ENCODE measurements around the gene BOK. TPM values are rescaled to one million over a fixed set of nuclear protein-coding genes. Genes with fewer than 3 reads are reported as not detected.

The BOK gene
- total and polyA plus RNA-seq, 4 donors = 11.8 to 44.3 (median 29.1) TPM

GRCh38 chr2:241593271-241593670 is 34.7 kb downstream of the BOK start:
- H3K9ac ChIP-seq (ENCODE audit: insufficient read depth in 1 of 2, low read length in 2 of 2) = no peak overlapping the region
- TF ChIP-seq, protein P1, sequence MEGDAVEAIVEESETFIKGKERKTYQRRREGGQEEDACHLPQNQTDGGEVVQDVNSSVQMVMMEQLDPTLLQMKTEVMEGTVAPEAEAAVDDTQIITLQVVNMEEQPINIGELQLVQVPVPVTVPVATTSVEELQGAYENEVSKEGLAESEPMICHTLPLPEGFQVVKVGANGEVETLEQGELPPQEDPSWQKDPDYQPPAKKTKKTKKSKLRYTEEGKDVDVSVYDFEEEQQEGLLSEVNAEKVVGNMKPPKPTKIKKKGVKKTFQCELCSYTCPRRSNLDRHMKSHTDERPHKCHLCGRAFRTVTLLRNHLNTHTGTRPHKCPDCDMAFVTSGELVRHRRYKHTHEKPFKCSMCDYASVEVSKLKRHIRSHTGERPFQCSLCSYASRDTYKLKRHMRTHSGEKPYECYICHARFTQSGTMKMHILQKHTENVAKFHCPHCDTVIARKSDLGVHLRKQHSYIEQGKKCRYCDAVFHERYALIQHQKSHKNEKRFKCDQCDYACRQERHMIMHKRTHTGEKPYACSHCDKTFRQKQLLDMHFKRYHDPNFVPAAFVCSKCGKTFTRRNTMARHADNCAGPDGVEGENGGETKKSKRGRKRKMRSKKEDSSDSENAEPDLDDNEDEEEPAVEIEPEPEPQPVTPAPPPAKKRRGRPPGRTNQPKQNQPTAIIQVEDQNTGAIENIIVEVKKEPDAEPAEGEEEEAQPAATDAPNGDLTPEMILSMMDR (IDR thresholded peaks at IDR 0.05; ENCODE audit: control extremely low read depth, extremely low read depth) = no peak
- H3K4me3 ChIP-seq = no peak overlapping the region
- H3K27me3 ChIP-seq (ENCODE audit: control insufficient read depth in 3 of 3, insufficient read depth in 3 of 3, low read length in 2 of 3) = no peaks in the 10 kb centered on the region
- no peak overlapping the region for H3K27ac ChIP-seq (ENCODE audit: low read depth in 1 of 2, low read length in 1 of 2)
- peaks cover 0 to 3% (median 0%) of the 10 kb centered on the region in 4 donors for H3K9me3 ChIP-seq (ENCODE audit: control insufficient read depth in 4 of 4, insufficient read depth in 3 of 4, low read length in 3 of 4)
- WGBS, 2 donors = 96% methylated on average over 16 of the region's 16 CpGs
- H3K4me1 ChIP-seq (ENCODE audit: control insufficient read depth in 5 of 5, insufficient read depth in 5 of 5, low read length in 5 of 5) = no peaks in the 10 kb centered on the region
- H3K36me3 ChIP-seq (ENCODE audit: control insufficient read depth in 4 of 4, insufficient read depth in 4 of 4, low read length in 4 of 4) = peaks cover 4 to 13% (median 11%) of the 10 kb centered on the region in 4 donors
- DNase-seq (no peak), ATAC-seq (ENCODE audit: insufficient read depth, low FRiP score) (no peak)

DNA sequence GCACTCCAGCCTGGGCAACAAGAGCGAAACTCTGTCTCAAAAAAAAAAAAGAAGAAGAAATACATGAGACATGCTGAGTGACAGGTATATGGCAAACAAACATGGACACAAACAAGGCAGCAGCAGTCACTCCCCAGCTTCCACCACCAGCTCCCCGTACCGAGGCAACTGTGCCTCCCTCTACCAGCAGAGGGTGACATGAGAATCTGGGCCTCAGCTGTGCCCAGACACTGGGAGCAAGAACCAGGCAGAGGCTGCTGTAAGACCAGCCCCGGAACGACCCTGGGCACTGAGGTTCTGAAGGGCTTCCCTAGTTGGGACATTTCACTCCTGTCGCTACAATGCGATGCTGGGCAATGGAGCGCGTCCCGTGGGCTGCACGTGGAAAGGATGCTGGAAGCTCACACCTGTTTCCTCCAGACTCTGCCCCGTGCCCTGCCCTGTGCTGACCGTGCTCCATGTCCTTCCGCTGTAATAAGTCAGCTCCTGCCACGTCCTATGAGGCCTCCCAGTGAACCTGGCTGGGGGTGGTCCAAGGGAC is 37.1 kb downstream of the BOK start:
- no peak for ATAC-seq (ENCODE audit: insufficient read depth, low FRiP score)

GRCh38 chr2:241597561-241597960 is 39.0 kb downstream of the BOK start:
- Histone ChIP-seq H3K9me3 (ENCODE audit: control insufficient read depth in 4 of 4, insufficient read depth in 3 of 4, low read length in 3 of 4) (no peaks in the 10 kb centered on the region), H3K9ac (ENCODE audit: insufficient read depth in 1 of 2, low read length in 2 of 2) (no peak overlapping the region), H3K27me3 (ENCODE audit: control insufficient read depth in 3 of 3, insufficient read depth in 3 of 3, low read length in 2 of 3) (no peaks in the 10 kb centered on the region), H3K4me3 (no peak overlapping the region), H3K27ac (ENCODE audit: low read depth in 1 of 2, low read length in 1 of 2) (no peak overlapping the region), H3K36me3 (ENCODE audit: control insufficient read depth in 4 of 4, insufficient read depth in 4 of 4, low read length in 4 of 4) (peaks cover 4 to 18% (median 16%) of the 10 kb centered on the region in 4 donors), H3K4me1 (ENCODE audit: control insufficient read depth in 5 of 5, insufficient read depth in 5 of 5, low read length in 5 of 5) (no peaks in the 10 kb centered on the region)
- 96 to 98% methylated on average over 6 of the region's 6 CpGs for WGBS, 2 donors
- DNase-seq = no peak
- no peak for ATAC-seq (ENCODE audit: insufficient read depth, low FRiP score)
- TF ChIP-seq, protein P1 (IDR thresholded peaks at IDR 0.05; ENCODE audit: control extremely low read depth, extremely low read depth) = no peak

More for the DNA sequence above, 37.1 kb downstream of the BOK start:
- Histone ChIP-seq H3K9ac (ENCODE audit: insufficient read depth in 1 of 2, low read length in 2 of 2) (no peak overlapping the region), H3K4me3 (no peak overlapping the region), H3K9me3 (ENCODE audit: control insufficient read depth in 4 of 4, insufficient read depth in 3 of 4, low read length in 3 of 4) (no peaks in the 10 kb centered on the region), H3K4me1 (ENCODE audit: control insufficient read depth in 5 of 5, insufficient read depth in 5 of 5, low read length in 5 of 5) (no peaks in the 10 kb centered on the region), H3K27ac (ENCODE audit: low read depth in 1 of 2, low read length in 1 of 2) (no peak overlapping the region), H3K27me3 (ENCODE audit: control insufficient read depth in 3 of 3, insufficient read depth in 3 of 3, low read length in 2 of 3) (no peaks in the 10 kb centered on the region), H3K36me3 (ENCODE audit: control insufficient read depth in 4 of 4, insufficient read depth in 4 of 4, low read length in 4 of 4) (peaks cover 4 to 17% (median 12%) of the 10 kb centered on the region in 4 donors)
- WGBS, 2 donors = 91 to 95% methylated on average over 15 of the region's 15 CpGs
- TF ChIP-seq, protein P1 (IDR thresholded peaks at IDR 0.05; ENCODE audit: control extremely low read depth, extremely low read depth) = no peak
- DNase-seq = no peak

- WGBS, 2 donors = 81 to 96% methylated on average over 5 of the region's 5 CpGs
- H3K4me3 ChIP-seq = no peak overlapping the region
- no peak for DNase-seq
- ATAC-seq (ENCODE audit: insufficient read depth, low FRiP score) = no peak
- H3K4me1 ChIP-seq (ENCODE audit: control insufficient read depth in 5 of 5, insufficient read depth in 5 of 5, low read length in 5 of 5) = no peaks in the 10 kb centered on the region
- peaks cover 4 to 22% (median 19%) of the 10 kb centered on the region in 4 donors for H3K36me3 ChIP-seq (ENCODE audit: control insufficient read depth in 4 of 4, insufficient read depth in 4 of 4, low read length in 4 of 4)
- TF ChIP-seq, protein P1 (IDR thresholded peaks at IDR 0.05; ENCODE audit: control extremely low read depth, extremely low read depth) = no peak
- no peak overlapping the region for H3K27ac ChIP-seq (ENCODE audit: low read depth in 1 of 2, low read length in 1 of 2)
- no peaks in the 10 kb centered on the region for H3K9me3 ChIP-seq (ENCODE audit: control insufficient read depth in 4 of 4, insufficient read depth in 3 of 4, low read length in 3 of 4)
- H3K27me3 ChIP-seq (ENCODE audit: control insufficient read depth in 3 of 3, insufficient read depth in 3 of 3, low read length in 2 of 3) = no peaks in the 10 kb centered on the region
- no peak overlapping the region for H3K9ac ChIP-seq (ENCODE audit: insufficient read depth in 1 of 2, low read length in 2 of 2)
These were observed 39.5 kb downstream of the BOK start for GRCh38 chr2:241598061-241598460.

All from lung (tissue), 12 donors.